NCI-H1417 treated with DMSO at 0.1 percent for 48 hours (cell line): Measurements from ENCODE around the gene POLR2F.
A peak's percentile ranks its signal among the peaks of the same experiment; 100 is the strongest.

Experiments
- DNase-seq: peaks from one replicate; lab custom pipeline; 2025; lab: John Stamatoyannopoulos, UW

POLR2F gene

DNA sequence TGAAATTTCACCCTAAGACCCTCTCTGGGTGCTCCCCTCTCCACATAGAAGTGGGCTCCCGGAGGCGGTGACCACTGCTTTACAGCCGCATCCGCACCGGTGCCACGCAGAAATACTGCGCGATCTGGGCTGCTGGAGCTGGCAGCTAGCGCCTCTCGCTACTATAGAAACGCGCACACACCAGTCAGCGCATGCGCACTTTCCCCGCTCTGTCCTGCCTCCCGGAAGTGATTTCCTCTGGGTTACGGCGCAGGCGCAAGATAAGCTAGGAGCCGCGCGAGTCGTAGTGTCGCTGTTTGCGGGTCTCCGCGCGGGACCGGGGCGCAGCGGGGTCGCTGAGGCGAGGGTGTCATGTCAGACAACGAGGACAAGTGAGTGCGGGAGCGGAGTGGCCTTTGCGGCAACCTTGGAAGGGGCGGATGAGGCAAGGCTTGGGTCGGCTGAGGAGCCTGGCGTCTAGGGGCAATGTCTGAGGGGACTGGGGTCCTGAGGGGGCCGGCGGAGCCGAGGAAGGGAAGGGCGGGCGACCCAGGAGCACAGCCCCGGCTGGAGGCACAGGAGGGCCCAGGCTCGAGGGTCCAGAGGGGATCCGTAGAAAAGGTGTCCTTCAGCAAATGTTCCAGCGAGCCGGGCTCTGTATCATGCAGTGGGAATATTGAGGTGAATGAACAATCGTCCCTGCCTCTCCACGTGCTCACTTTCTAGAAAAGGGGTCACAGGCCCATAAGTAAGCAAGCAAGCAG is at the start of gene POLR2F, which contains the start of gene C22orf23:
POLR2F (plus strand) TSS at position 263 of the 743 bp plus-strand sequence; CDS start at position 352, 89 bp downstream.
C22orf23 (minus strand) TSS at position 165 of the 743 bp plus-strand sequence. CDS start 452 bp downstream, outside the sequence.
- DNase-seq = peak; percentile 39

GRCh38 chr22:37904572-37905533 is 48.6 kb upstream of the POLR2F start:
- no peak for DNase-seq

GRCh38 chr22:37905534-37906363 is 47.8 kb upstream of the POLR2F start, which contains the start of gene MICALL1:
TSS of gene MICALL1 (plus strand) at chr22:37906297. CDS start at chr22:37906423, 126 bp downstream.
- DNase-seq = no peak

GRCh38 chr22:37906364-37907008 is 47.0 kb upstream of the POLR2F start:
- no peak for DNase-seq

DNA sequence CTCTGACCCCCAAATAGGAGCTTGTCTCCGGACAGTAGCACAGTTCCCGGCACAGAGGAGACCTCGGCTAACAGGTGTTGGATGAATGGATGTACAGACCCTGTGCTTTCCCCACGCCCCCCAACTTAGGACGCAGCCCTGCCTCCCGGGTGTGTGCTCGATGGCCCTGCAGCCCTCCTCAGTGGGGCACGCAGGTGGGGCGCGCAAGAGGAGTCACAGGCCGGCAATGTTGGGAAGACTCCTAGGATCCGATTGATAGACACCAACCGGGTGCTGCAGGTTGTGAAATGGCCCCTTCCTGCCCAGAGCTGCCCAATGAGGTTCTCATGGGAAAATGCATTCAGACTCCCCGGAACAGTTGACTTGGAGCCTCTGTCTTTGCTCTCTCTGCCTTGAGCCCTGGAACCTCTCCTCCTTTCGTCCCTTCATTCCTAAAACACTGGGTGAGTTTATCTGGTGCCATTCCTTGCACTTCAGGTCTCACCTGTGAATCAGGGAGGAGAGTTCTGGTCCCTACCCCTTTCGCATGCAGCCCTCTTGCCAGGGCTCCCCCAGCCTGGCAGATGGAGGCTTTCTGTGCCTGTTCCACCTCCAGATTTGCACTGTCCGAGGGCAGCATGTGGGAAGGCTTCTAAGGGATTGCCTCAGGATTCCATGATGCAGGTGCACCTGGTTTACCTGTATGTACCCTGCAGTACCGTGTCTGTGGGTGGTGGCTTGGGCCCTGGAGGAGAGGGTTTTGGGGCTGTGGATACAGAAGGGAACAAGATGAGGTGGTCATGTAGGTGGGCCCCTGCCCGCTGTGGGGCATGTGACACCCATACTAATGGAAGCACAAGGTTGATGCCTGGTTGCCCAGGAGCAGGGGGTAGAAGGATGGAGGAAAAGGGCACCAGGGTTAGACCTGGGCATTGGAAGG is 46.2 kb upstream of the POLR2F start:
- no peak for DNase-seq

DNA sequence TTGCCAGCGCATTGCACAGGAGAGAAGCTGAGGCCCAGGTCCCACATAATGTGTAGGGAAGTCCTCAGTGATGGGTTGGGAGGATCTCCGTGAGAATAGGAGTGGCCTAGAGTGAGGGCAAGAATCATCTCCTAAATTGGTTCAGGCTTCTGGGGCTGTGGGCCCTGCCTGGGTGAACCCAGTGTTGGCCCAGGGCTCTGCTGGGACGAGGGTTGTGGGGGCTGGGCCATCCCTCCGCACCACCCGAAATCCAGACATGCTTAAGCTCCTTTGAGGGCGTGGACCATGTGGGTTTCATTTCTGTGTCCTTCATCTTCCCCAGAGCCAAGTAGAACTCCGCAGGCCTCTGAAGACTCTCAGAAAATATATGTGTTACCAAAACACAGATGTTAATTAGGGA is 43.7 kb upstream of the POLR2F start:
- DNase-seq = no peak

GRCh38 chr22:37910890-37911672 is 42.4 kb upstream of the POLR2F start:
- no peak for DNase-seq

DNA sequence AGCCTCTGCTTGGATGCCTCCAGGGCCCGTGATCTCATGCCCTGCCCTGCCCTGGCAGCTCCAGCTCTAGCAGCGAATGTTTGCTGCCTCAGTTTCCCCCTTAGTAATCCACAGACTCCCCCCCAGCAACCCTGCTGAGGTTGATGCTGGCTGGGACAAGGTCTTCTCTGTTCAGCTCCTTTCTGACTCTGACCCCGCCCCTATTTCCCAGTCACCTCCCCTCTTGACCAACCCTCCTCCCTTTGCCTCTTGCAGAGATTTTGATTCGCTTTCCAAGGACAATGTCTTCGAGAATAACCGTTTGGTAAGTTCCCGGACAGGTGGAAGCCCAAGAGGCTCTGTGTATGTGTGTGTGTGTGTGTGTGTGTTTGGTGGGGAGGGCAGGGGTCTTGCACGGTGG is 41.8 kb upstream of the POLR2F start:
- no peak for DNase-seq

DNA sequence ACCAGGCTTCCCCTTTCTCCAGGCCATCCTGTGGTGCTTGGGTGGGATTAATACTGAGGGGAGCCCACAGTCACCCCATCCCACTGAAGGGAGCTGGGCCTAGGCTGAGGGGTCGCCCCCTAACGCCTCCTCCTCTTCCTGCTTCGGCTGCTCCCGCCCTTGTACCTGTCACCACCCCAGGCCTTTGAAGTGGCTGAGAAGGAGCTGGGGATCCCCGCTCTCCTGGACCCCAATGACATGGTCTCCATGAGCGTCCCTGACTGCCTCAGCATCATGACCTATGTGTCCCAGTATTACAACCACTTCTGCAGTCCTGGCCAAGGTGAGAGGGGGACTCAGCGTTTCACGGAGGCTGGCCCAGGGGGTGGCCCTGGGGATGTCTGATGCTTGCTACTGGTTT is 41.3 kb upstream of the POLR2F start:
- DNase-seq = no peak

- DNase-seq = no peak
Measured at GRCh38 chr22:37913233-37913721, 40.2 kb upstream of the POLR2F start.

GRCh38 chr22:37916311-37916710 is 37.2 kb upstream of the POLR2F start:
- no peak for DNase-seq

DNA sequence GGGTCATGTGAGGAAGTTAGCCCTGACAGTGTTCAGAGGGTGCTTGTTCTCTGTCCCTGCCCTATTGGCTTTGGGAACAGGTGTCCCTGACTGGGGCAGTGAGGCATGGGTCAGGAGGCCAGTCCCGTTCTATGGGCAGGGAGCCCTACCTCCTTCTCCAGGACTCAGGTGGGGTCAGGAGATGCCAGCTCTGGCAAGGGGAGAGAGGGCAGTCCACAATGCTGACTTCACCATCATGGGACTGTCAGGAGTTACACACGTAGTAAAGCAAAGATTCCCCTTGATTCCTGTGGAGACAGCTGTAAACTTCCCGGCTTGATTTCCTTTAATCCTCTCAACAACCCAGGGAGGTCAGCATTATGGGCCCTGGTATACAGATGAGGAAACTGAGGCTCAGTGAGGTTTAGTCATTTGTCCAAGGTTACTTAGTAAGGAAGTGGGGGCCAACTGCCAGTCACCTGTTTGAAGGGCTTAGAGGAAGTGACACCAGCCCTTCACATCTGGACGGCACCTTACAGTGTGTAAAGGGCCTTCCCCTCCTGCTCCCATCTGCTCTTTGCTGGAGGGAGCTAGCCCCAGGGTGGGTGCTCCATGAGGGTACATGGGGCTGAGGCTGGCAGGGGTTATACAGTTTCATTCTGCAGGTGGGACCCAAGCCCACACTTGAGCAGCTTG is 35.5 kb upstream of the POLR2F start:
- no peak for DNase-seq

- no peak for DNase-seq
Measured at GRCh38 chr22:37918580-37919270, 34.8 kb upstream of the POLR2F start.

- no peak for DNase-seq
Measured at GRCh38 chr22:37920126-37920525, 33.4 kb upstream of the POLR2F start.

- DNase-seq = no peak
Measured at GRCh38 chr22:37922191-37922590, 31.3 kb upstream of the POLR2F start.

- DNase-seq = no peak
Measured at GRCh38 chr22:37923927-37924326, 29.6 kb upstream of the POLR2F start.

DNA sequence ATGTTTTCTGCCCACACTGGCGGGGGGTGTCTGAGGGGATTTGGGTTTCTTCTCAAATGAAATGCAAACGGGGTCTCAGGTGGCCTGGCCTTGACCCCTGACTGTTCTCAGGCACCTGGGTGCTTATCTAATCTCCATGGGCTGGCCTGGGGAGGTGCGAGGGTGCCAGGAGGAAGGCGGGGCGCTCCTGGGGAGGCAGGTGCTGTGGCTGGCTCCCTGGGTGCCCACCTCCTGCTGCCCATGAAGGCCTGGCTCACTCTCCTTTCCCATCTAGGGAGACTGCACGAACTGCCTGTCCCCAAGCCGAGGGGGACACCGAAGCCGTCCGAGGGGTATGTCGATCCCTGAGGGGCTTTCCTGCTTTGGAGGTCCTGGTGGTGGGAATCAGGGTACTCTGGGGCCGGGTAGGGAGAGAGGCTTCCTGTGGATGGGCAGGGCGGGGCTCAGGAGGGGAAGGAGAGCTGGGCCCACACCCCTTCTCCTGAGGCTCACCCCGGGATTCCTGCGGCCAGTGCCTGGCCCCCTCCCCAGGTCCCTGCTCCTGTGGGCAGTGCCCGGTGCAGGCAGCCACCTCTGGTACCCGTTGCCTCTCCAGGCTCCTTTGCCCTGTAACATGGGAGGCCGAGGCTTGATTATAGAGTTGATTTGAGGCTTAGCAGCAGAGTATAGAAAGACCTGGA is 29.0 kb upstream of the POLR2F start:
- DNase-seq = no peak
